HuH-7 (cell line): Measurements from ENCODE around the gene PRX.
"Not testable (repeated sequence)": the region's sequence is repeated elsewhere in the genome, so short reads cannot be mapped to it uniquely, and the experiment has no call there.

Experiments
- DNase-seq: peaks from one replicate; pipeline ENCODE4 v3.0.0; 2011; ENCODE audit warnings: low spot score

PRX gene

GRCh38 chr19:40389404-40390083 is 23.6 kb downstream of the PRX start:
- DNase-seq = no peak

- no peak for DNase-seq
Observed at GRCh38 chr19:40388481-40388880, 24.7 kb downstream of the PRX start.

GRCh38 chr19:40387155-40387554 is 26.0 kb downstream of the PRX start:
- no peak for DNase-seq

GRCh38 chr19:40383668-40384248 is 29.4 kb downstream of the PRX start:
- no peak for DNase-seq

GRCh38 chr19:40381321-40381720 is 31.9 kb downstream of the PRX start:
- DNase-seq = peak; percentile 55

- DNase-seq = no peak
Observed at GRCh38 chr19:40380199-40381037, 32.8 kb downstream of the PRX start.

GRCh38 chr19:40379446-40380198 is 33.6 kb downstream of the PRX start:
- DNase-seq = no peak

GRCh38 chr19:40378509-40378908 is 34.7 kb downstream of the PRX start:
- DNase-seq = no peak

GRCh38 chr19:40377876-40378385 is 35.2 kb downstream of the PRX start:
- DNase-seq = no peak

- no peak for DNase-seq
Observed at GRCh38 chr19:40376286-40376862, 36.8 kb downstream of the PRX start.

GRCh38 chr19:40374084-40374483 is 39.1 kb downstream of the PRX start:
- DNase-seq = no peak

GRCh38 chr19:40371802-40372122 is 41.4 kb downstream of the PRX start:
- DNase-seq = no peak

- no peak for DNase-seq
Observed at GRCh38 chr19:40370997-40371801, 42.0 kb downstream of the PRX start.

- DNase-seq = not testable (repeated sequence)
Observed at GRCh38 chr19:40370253-40370652, 42.9 kb downstream of the PRX start.

- DNase-seq = no peak
Observed at GRCh38 chr19:40369797-40370196, 43.4 kb downstream of the PRX start.

- DNase-seq = no peak
Observed at GRCh38 chr19:40367577-40368434, 45.4 kb downstream of the PRX start.

GRCh38 chr19:40366697-40367561 is 46.2 kb downstream of the PRX start:
- DNase-seq = no peak

- DNase-seq = no peak
Observed at GRCh38 chr19:40365613-40366401, 47.4 kb downstream of the PRX start.
